Panc1 (cell line): Measurements from ENCODE around the gene CDH9.

Experiments
- CTCF ChIP-seq: fragments of 450-650 bp; IDR thresholded peaks from 2 replicates; pipeline ENCODE4 v1.5.1; 2017; ENCODE audit warnings: mild to moderate bottlenecking
- POLR2AphosphoS5 ChIP-seq: IDR thresholded peaks from 2 replicates; pipeline ENCODE4 v1.6.1; 2012; ENCODE audit warnings: mild to moderate bottlenecking, low read depth, low read length, moderate library complexity
- SIN3A ChIP-seq: IDR thresholded peaks from 2 replicates; pipeline ENCODE4 v1.6.1; 2012; ENCODE audit warnings: low read depth, mild to moderate bottlenecking, low read length, moderate library complexity, borderline replicate concordance; ENCODE audit not compliant: insufficient read depth

- TF ChIP-seq CTCF (peak; percentile 32; the same call in 1 of the 2 replicates), SIN3A (no peak), POLR2AphosphoS5 (no peak)
Observed at GRCh38 chr5:27020973-27021372, 17.4 kb downstream of the CDH9 start.
